Mammary epithelial cell (primary cell): ENCODE measurements around the gene IRX3.

Source experiments
- CTCF ChIP-seq, 2 donors: IDR thresholded peaks in 1 of 2; conservative IDR thresholded peaks in 1 of 2; 2 replicates each; pipeline ENCODE4 v1.5.1; 2011 to 2012; ENCODE audit warnings: inconsistent platforms in 2 of 2, low read length in 2 of 2, mild to moderate bottlenecking in 2 of 2, control low read depth in 1 of 2, low read depth in 1 of 2; ENCODE audit not compliant: insufficient read depth in 1 of 2; ENCODE audit errors: extremely low read depth in 1 of 2
- EZH2 ChIP-seq: IDR thresholded peaks from 2 replicates; pipeline ENCODE4 v1.6.1; 2012; ENCODE audit warnings: low read length, inconsistent platforms, borderline replicate concordance

GRCh38 chr16:54270711-54271110 is 15.9 kb downstream of the IRX3 start:
- TF ChIP-seq CTCF (conservative IDR thresholded peaks at IDR 0.05 in 1 of 2, IDR thresholded peaks at IDR 0.05 in 1 of 2; ENCODE audit: extremely low read depth in 1 of 2, insufficient read depth in 1 of 2, low read depth in 1 of 2, low read length in 2 of 2): no peak
- TF ChIP-seq EZH2: no peak
